GM18505 (cell line): ENCODE data around the gene ASNSD1.
"Not testable (repeated sequence)": the region's sequence is repeated elsewhere in the genome, so short reads cannot be mapped to it uniquely, and the experiment has no call there.

ENCODE experiments used
- ATAC-seq: cut with Tn5 transposase; IDR thresholded peaks from one replicate; pipeline ENCODE4 v1.9.1; 2021; ENCODE audit not compliant: unreplicated experiment
- POLR2A ChIP-seq: IDR thresholded peaks from 4 replicates; pipeline ENCODE4 v1.6.1; 2011; ENCODE audit warnings: borderline replicate concordance; ENCODE audit not compliant: insufficient read depth, insufficient read length; ENCODE audit errors: extremely low read depth

ASNSD1 gene

GRCh38 chr2:189629531-189630453 is 31.5 kb upstream of the ASNSD1 start:
- no peak for TF ChIP-seq POLR2A
- ATAC-seq: no peak

DNA sequence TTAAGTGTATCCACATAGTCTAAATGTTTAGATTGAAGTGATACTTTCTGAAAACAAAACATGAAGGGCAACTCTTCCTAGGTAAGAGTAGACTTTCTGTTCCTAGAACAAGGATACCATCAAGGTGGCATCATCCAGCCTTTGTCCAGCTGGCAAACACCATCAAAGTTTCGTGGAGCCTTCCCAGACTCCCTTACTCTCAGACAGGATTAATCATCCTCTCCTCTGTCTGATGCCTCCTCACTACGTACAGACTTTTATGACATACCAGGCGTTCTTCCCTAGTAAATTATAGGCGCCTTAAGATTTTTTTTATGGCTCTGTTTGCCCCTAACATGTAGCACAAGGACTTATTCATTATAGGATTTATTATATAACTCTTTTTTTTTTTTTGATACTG is 29.4 kb upstream of the ASNSD1 start:
- no peak for TF ChIP-seq POLR2A
- no peak for ATAC-seq

DNA sequence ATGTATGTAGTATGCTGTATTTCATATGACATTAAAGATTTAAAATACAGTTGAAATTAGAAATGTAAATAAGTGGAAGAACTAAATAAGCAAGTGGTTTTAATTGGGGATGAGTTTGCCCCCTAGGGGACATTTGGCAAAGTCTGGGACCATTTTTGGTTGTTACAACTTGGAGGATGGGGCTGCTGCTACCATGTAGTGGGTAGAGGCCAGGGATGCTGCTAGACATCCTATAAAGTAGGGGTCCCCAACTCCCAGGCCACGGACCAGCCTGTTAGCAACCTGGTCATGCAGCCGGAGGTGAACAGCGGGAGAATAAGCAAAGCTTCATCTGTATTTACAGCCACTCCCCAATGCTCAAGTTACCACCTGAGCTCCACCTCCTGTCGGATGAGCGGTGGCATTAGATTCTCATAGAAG is 27.9 kb upstream of the ASNSD1 start:
- ATAC-seq: no peak
- TF ChIP-seq POLR2A: no peak

- TF ChIP-seq POLR2A: no peak
- no peak for ATAC-seq
Measured at GRCh38 chr2:189635353-189635752, 25.9 kb upstream of the ASNSD1 start.

DNA sequence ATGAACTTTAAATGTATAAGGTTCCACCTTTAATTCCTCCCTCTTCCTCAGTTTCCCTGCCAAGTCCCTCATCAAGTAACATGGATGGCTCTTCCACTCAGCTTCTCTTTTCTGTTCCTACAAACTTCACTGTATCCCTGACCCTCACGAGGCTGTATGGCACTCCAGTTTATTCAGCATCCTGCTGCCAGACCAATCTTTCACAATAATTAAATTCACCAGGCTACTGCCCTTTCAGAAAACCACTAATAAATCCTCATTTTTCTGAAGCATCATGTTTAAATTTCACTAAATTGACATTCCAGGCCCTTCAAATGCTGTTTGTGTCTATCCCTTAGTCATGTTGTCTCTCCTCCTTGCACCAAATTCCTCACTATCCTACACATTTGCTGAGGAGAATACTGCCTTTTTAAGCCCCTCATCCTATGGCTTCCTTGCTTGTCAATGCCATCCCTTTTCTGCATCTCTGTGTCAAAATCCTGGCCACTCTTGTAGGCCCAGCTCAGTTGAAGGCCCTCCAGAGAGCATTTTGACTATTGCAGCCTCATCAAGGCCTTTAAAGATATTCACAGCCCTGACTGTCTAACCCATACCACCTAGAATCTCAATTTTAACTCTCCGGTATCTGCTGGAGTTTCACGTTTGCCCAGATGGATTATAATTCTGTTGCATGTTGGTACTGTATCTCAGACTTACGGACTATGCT is 22.8 kb upstream of the ASNSD1 start:
- ATAC-seq: no peak
- TF ChIP-seq POLR2A: no peak

GRCh38 chr2:189639007-189639609 is 22.2 kb upstream of the ASNSD1 start:
- TF ChIP-seq POLR2A: no peak
- no peak for ATAC-seq

DNA sequence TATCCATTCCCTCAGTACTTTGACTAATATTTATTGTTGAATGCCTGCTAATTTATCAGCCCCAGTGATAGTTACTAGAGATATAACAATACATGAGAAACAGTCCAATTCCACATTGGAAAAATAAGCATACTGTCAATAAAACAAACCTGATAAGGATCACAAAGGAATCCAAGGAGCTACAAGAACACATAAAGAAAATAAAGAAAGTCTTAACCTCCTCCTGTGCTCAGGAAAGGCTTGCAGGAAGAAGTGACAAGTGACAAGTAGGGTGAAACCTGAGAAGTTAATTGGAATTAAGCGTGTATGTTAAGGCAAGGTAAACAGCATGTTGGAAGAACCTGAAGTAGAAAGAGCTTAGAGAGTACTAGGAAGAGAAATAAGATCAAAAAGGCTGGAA is 20.3 kb upstream of the ASNSD1 start:
- TF ChIP-seq POLR2A: no peak
- ATAC-seq: no peak

DNA sequence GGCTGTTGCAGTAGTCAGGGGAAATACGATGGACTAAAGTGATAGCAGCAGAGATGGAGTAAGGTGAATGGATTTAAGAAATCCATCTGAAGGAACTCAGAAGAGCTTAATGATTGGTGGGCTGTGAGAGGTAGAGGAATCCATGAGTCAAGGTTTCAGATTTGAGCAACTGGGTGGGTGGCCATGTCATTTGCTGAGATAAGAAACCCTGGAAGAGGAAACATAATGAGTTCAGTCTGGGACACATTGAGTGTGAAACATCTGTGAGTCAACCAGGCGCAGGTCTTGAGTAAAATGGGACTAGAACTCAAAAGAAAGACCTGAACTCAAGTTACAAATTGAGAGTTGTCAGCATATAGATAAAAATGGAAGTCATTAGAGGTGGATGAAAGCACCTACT is 19.7 kb upstream of the ASNSD1 start:
- no peak for TF ChIP-seq POLR2A
- ATAC-seq: no peak

DNA sequence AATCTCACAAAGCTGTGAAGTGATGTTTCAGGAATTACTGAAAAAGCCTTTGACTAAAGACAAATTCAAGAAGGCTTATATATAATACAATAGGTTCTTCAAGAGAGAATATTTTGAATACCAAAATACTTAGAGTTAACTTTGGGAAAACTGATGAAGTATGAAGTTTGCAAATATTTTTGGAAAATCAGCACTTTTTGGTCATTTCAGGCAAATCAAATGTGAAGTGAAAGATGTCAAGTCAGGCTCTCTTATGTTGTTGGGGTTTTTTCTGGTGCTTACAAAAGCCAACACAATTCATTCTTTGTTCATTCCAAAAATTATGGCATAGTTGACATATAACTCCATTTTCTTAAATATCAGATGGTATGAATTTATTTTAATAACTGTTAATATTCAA is 14.7 kb upstream of the ASNSD1 start:
- ATAC-seq: no peak
- TF ChIP-seq POLR2A: no peak

DNA sequence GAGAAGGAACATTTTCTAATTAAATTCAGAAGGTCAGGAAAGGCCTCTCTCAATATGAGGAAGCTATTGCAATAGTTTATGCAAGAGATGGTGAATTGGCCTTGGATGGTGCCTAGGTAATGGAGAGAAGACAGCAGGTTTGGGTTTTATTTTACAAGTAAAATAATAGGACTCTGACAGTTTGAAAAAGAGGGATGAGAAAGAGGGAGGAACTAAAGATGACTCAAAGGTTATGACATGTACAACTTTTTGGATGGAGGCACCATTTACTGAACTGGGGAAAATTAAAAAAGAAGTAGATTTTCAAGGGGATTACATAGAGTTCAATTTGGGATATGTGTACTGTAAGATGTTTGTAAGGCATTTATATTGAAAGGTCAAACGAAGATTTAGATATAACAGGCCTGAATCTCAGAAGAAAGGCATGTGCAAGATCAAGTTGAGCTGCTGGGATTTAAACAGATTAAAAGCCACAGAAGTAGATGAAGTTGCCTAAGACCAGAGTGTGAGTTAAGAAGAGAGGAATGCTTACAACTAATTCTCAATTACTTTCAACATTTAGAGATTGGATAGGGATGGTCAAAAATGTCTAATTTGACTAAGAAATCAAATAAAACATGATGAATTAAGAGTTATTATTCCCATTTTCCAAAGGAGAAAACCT is 12.3 kb upstream of the ASNSD1 start:
- no peak for TF ChIP-seq POLR2A
- ATAC-seq: no peak

- no peak for ATAC-seq
- no peak for TF ChIP-seq POLR2A
Measured at GRCh38 chr2:189651284-189651683, 10.0 kb upstream of the ASNSD1 start.

- not testable (repeated sequence) for ATAC-seq
Measured at GRCh38 chr2:189653464-189653863, 7.8 kb upstream of the ASNSD1 start.

DNA sequence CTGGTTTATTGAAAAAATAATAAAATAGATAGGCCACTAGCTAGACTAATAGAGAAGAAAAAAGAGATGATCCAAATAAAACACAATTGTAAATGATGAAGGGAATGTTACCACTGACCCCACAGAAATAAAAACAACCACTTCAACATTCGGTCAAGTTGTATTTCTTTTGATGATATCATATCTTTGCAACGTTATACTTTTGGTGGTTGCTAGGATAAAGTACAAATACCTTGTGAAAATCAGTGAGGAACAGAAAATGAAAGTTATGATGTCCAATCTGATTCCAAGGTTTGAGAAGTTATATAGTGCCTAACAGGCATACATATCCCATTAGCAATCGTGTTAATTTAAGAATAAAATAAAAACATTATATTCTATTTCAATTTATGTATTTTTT is 6.6 kb upstream of the ASNSD1 start:
- no peak for ATAC-seq
- TF ChIP-seq POLR2A: no peak
